MM.1S (cell line): ENCODE results near the gene LPCAT1.

Source experiments
- DNase-seq: peaks from one replicate; pipeline ENCODE4 v3.0.0-alpha.2; 2015
- H2AFZ ChIP-seq: fragments of 300-600 bp; sonication (generic); 2 replicates; pipeline ENCODE4 v1.6.0; 2016; ENCODE audit warnings: antibody characterized with exemption, low read length
- H3F3A ChIP-seq: fragments of 300-600 bp; sonication (generic); 2 replicates; pipeline ENCODE4 v1.6.1; 2016; ENCODE audit warnings: mild to moderate bottlenecking, antibody characterized with exemption, low read length, moderate library complexity, mixed read lengths; ENCODE audit not compliant: insufficient read depth
- H3K27ac ChIP-seq: fragments of 300-600 bp; sonication (generic); 2 replicates; pipeline ENCODE4 v1.5.1; 2016; ENCODE audit warnings: mild to moderate bottlenecking, low read length
- H3K27me3 ChIP-seq: fragments of 300-600 bp; sonication (generic); replicated peaks from 2 replicates; pipeline ENCODE4 v1.6.0; 2016; ENCODE audit warnings: low read length; ENCODE audit not compliant: insufficient read depth
- H3K36me3 ChIP-seq: fragments of 300-600 bp; sonication (generic); replicated peaks from 2 replicates; pipeline ENCODE4 v1.6.1; 2016; ENCODE audit warnings: mild to moderate bottlenecking, low read length, mixed read lengths; ENCODE audit not compliant: insufficient read depth
- H3K4me1 ChIP-seq: fragments of 300-600 bp; sonication (generic); 2 replicates; pipeline ENCODE4 v1.6.1; 2016; ENCODE audit warnings: low read length, mixed read lengths
- H3K4me2 ChIP-seq: fragments of 300-600 bp; sonication (generic); 2 replicates; pipeline ENCODE4 v1.6.0; 2016; ENCODE audit warnings: low read depth, low read length
- H3K4me3 ChIP-seq: fragments of 300-600 bp; sonication (generic); 2 replicates; pipeline ENCODE4 v1.5.1; 2016; ENCODE audit warnings: low read length, mixed read lengths
- H3K79me2 ChIP-seq: fragments of 300-600 bp; sonication (generic); 2 replicates; pipeline ENCODE4 v1.6.1; 2016; ENCODE audit warnings: mixed run types, low read length, mixed read lengths
- H3K9ac ChIP-seq: fragments of 300-600 bp; sonication (generic); 2 replicates; pipeline ENCODE4 v1.6.1; 2016; ENCODE audit warnings: low read length, mixed read lengths
- H3K9me2 ChIP-seq: fragments of 300-600 bp; sonication (generic); replicated peaks from 2 replicates; pipeline ENCODE4 v1.6.1; 2016; ENCODE audit warnings: mild to moderate bottlenecking, low read length, mixed read lengths; ENCODE audit not compliant: insufficient read depth
- H3K9me3 ChIP-seq: fragments of 300-600 bp; sonication (generic); replicated peaks from 2 replicates; pipeline ENCODE4 v1.6.1; 2016; ENCODE audit warnings: mild to moderate bottlenecking, low read length, mixed read lengths; ENCODE audit not compliant: insufficient read depth
- H4K20me1 ChIP-seq: fragments of 300-600 bp; sonication (generic); 2 replicates; pipeline ENCODE4 v1.6.1; 2016; ENCODE audit warnings: mild to moderate bottlenecking, low read length, moderate library complexity, mixed read lengths; ENCODE audit not compliant: insufficient read depth
- EZH2 ChIP-seq: fragments of 300-600 bp; sonication (generic); optimal IDR thresholded peaks from 2 replicates; pipeline ENCODE3; 2017; ENCODE audit warnings: low read depth, mild to moderate bottlenecking, antibody characterized with exemption, low read length, mixed read lengths
- EZH2phosphoT487 ChIP-seq: fragments of 300-600 bp; sonication (generic); IDR thresholded peaks from 2 replicates; pipeline ENCODE4 v1.6.1; 2018; ENCODE audit warnings: antibody characterized with exemption, low read length
- TF ChIP-seq, protein P1 (sequence below): fragments of 300-600 bp; sonication (generic); IDR thresholded peaks from 2 replicates; pipeline ENCODE4 v1.5.1; 2016; ENCODE audit warnings: antibody characterized with exemption, low read length, mixed read lengths

The LPCAT1 gene

DNA sequence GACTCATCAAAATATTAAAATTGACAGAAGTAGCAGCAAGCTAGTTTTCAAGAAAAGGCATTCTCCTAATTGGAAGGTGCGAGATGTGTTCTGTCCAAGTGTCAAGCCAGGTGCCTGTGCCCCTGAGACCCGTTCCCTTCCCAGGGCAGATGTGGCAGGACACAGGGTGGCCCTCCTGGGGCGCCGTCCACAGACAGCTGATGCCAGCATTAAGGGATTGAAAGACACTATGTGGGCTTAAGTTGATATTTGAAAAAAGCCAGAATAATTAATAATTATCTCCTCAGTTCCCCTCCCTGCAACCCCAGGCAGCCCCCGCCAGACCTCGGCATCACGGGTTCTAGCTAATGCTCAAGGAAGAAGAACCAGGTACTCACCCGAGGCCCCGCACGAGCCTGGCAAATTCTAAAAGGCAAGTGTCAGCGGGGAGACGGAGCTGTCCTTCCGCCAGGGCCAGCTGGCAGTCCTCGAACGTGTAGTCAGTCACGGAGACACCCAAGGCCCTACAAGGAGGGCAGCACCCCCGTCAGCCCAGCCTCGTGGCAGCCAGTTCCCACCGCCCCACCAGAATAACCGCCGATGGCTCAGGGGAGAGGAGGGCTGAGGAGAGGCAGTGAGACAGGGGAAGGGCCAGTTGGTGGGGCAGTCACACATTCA, 49.4 kb downstream of the LPCAT1 start:
- H3K9ac ChIP-seq = no peak overlapping the region
- no peaks in the 10 kb centered on the region for H4K20me1 ChIP-seq
- H3K4me2 ChIP-seq = no peak overlapping the region
- H3F3A ChIP-seq = no peaks in the 10 kb centered on the region
- H3K4me3 ChIP-seq = no peak overlapping the region
- no peaks in the 10 kb centered on the region for H3K4me1 ChIP-seq
- TF ChIP-seq, protein P1, sequence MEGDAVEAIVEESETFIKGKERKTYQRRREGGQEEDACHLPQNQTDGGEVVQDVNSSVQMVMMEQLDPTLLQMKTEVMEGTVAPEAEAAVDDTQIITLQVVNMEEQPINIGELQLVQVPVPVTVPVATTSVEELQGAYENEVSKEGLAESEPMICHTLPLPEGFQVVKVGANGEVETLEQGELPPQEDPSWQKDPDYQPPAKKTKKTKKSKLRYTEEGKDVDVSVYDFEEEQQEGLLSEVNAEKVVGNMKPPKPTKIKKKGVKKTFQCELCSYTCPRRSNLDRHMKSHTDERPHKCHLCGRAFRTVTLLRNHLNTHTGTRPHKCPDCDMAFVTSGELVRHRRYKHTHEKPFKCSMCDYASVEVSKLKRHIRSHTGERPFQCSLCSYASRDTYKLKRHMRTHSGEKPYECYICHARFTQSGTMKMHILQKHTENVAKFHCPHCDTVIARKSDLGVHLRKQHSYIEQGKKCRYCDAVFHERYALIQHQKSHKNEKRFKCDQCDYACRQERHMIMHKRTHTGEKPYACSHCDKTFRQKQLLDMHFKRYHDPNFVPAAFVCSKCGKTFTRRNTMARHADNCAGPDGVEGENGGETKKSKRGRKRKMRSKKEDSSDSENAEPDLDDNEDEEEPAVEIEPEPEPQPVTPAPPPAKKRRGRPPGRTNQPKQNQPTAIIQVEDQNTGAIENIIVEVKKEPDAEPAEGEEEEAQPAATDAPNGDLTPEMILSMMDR = no peak
- TF ChIP-seq EZH2 = no peak
- TF ChIP-seq EZH2phosphoT487 = no peak
- no peaks in the 10 kb centered on the region for H3K9me2 ChIP-seq
- H3K36me3 ChIP-seq = peaks cover 13% of the 10 kb centered on the region
- H3K27ac ChIP-seq = no peak overlapping the region
- no peak for DNase-seq
- H3K27me3 ChIP-seq = no peaks in the 10 kb centered on the region
- 0 out of 2 replicates have a peak, but pooled peaks cover 1% of the 10 kb centered on the region for H3K79me2 ChIP-seq
- no peak overlapping the region for H2AFZ ChIP-seq
- no peaks in the 10 kb centered on the region for H3K9me3 ChIP-seq

DNA sequence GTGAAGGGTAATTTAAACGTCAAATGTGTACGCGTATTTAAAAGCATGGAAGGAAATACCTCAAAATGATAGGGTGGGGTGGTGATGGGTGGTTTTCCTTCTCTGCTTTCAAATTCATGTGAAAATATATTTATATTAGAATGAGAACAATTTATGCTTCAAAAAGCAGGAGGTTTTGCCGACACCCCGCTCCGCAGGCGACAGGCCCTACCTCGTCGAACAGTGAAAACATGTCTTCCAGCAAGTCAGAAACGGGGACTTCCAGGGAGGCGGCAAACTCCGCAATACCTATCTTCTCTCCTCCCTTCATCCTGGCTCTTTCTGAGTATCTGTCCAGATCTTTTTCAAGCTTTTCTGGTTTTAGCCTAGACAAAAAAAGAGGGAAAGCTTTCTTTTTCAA, 50.0 kb downstream of the LPCAT1 start:
- TF ChIP-seq EZH2 = no peak
- no peak for TF ChIP-seq EZH2phosphoT487
- TF ChIP-seq, protein P1 = no peak
- H3F3A ChIP-seq = no peaks in the 10 kb centered on the region
- no peak overlapping the region for H3K9ac ChIP-seq
- H3K9me3 ChIP-seq = no peaks in the 10 kb centered on the region
- no peaks in the 10 kb centered on the region for H3K79me2 ChIP-seq
- H3K9me2 ChIP-seq = no peaks in the 10 kb centered on the region
- no peak overlapping the region for H3K27ac ChIP-seq
- DNase-seq = no peak
- no peaks in the 10 kb centered on the region for H3K4me1 ChIP-seq
- no peak overlapping the region for H3K4me3 ChIP-seq
- no peak overlapping the region for H2AFZ ChIP-seq
- no peak overlapping the region for H3K4me2 ChIP-seq
- no peaks in the 10 kb centered on the region for H3K27me3 ChIP-seq
- H3K36me3 ChIP-seq = peaks cover 13% of the 10 kb centered on the region
- H4K20me1 ChIP-seq = no peaks in the 10 kb centered on the region

DNA sequence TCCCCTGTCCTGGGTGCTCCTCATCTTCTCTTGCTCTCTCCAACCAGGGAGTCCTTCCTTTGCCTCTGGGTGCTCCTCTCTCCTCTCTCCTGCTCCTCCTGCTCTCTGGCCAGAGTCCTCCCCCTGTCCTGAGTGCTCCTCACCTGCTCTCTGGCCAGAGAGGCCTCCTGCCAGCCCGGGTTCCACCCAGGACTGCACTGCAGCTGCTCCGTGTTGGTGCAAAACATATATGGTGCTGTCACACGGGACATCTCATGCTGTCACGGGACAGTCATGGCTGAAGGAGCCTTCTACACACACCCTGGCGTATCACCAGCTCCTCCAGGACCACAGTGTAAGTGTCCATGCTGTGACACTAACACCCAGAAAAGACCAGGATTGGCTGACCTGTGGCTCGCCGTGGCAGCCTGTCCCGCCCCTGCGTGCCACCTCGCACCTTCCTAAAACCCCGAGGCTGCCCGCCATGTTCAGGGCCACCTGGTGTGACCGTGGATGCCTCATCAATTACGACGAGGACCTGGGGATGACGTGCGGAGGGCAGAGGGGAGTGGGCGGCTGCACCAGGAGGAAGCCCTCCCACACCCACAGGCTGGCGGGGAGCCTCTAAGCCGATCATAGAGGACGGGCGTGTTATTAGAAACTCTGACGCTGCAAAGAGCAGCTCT, 50.7 kb downstream of the LPCAT1 start:
- Histone ChIP-seq H3K27ac (no peak overlapping the region), H3K4me1 (no peaks in the 10 kb centered on the region), H3F3A (0 out of 2 replicates have a peak, but pooled peaks cover under 1% of the 10 kb centered on the region), H3K4me2 (no peak overlapping the region), H3K9me2 (no peaks in the 10 kb centered on the region), H4K20me1 (no peaks in the 10 kb centered on the region), H3K4me3 (no peak overlapping the region), H3K9me3 (no peaks in the 10 kb centered on the region), H3K79me2 (no peaks in the 10 kb centered on the region), H3K36me3 (peaks cover 15% of the 10 kb centered on the region), H3K27me3 (no peaks in the 10 kb centered on the region), H3K9ac (no peak overlapping the region), H2AFZ (no peak overlapping the region)
- TF ChIP-seq EZH2 = no peak
- TF ChIP-seq, protein P1 = no peak
- no peak for TF ChIP-seq EZH2phosphoT487
- DNase-seq = no peak
